Measurements from ENCODE around the gene ERVMER34-1.

Gene ERVMER34-1

GRCh38 chr4:52750819-52751486 is at the start of gene ERVMER34-1:
Gene ERVMER34-1, minus strand, starts transcription at chr4:52751425. Its CDS starts 5,905 bp downstream, at chr4:52745520.
- no peaks in the 10 kb centered on the region; the same call in 1 of the 2 replicates for H3K27me3 ChIP-seq (ENCODE audit: control insufficient read depth, insufficient read depth, low read length)
- no peaks in the 10 kb centered on the region for H3K9me3 ChIP-seq (ENCODE audit: control insufficient read depth, insufficient read depth, low read length)
- peaks cover 2% of the 10 kb centered on the region; the same call in 1 of the 2 replicates for H3K4me1 ChIP-seq (ENCODE audit: control insufficient read depth, insufficient read depth, low read length)
- WGBS (ENCODE audit: insufficient coverage, insufficient read length): no CpG with 5 or more reads among the region's 61 CpGs
- DNase-seq (ENCODE audit: low read depth, low spot score): no peak
- peak within 1 kb of the TSS; percentile 30; the same call in 1 of the 2 replicates for H3K4me3 ChIP-seq (ENCODE audit: low read length)
- H3K36me3 ChIP-seq (ENCODE audit: control insufficient read depth, insufficient read depth, low read length): no peaks in the 10 kb centered on the region; the same call in 1 of the 2 replicates
- no peak within 1 kb of the TSS for H3K27ac ChIP-seq (ENCODE audit: low read length)

GRCh38 chr4:52799813-52800212 is 48.6 kb upstream of the ERVMER34-1 start:
- Histone ChIP-seq H3K27me3 (ENCODE audit: control insufficient read depth, insufficient read depth, low read length) (no peaks in the 10 kb centered on the region), H3K4me3 (ENCODE audit: low read length) (no peak overlapping the region), H3K9me3 (ENCODE audit: control insufficient read depth, insufficient read depth, low read length) (no peaks in the 10 kb centered on the region), H3K27ac (ENCODE audit: low read length) (no peak overlapping the region), H3K36me3 (ENCODE audit: control insufficient read depth, insufficient read depth, low read length) (no peaks in the 10 kb centered on the region), H3K4me1 (ENCODE audit: control insufficient read depth, insufficient read depth, low read length) (no peaks in the 10 kb centered on the region)
- DNase-seq (ENCODE audit: low read depth, low spot score): no peak
- WGBS (ENCODE audit: insufficient coverage, insufficient read length): no CpG with 5 or more reads among the region's 2 CpGs

- no peaks in the 10 kb centered on the region for H3K4me1 ChIP-seq (ENCODE audit: control insufficient read depth, insufficient read depth, low read length)
- no peaks in the 10 kb centered on the region for H3K27me3 ChIP-seq (ENCODE audit: control insufficient read depth, insufficient read depth, low read length)
- no peak overlapping the region for H3K4me3 ChIP-seq (ENCODE audit: low read length)
- no peak for DNase-seq (ENCODE audit: low read depth, low spot score)
- no peaks in the 10 kb centered on the region for H3K36me3 ChIP-seq (ENCODE audit: control insufficient read depth, insufficient read depth, low read length)
- H3K9me3 ChIP-seq (ENCODE audit: control insufficient read depth, insufficient read depth, low read length): no peaks in the 10 kb centered on the region
- no peak overlapping the region for H3K27ac ChIP-seq (ENCODE audit: low read length)
Observed at GRCh38 chr4:52795533-52795932, 44.3 kb upstream of the ERVMER34-1 start.

- H3K4me1 ChIP-seq (ENCODE audit: control insufficient read depth, insufficient read depth, low read length): no peaks in the 10 kb centered on the region
- WGBS (ENCODE audit: insufficient coverage, insufficient read length): no CpG with 5 or more reads among the region's 5 CpGs
- H3K36me3 ChIP-seq (ENCODE audit: control insufficient read depth, insufficient read depth, low read length): no peaks in the 10 kb centered on the region
- no peak overlapping the region for H3K27ac ChIP-seq (ENCODE audit: low read length)
- H3K4me3 ChIP-seq (ENCODE audit: low read length): no peak overlapping the region
- no peak for DNase-seq (ENCODE audit: low read depth, low spot score)
- no peaks in the 10 kb centered on the region for H3K9me3 ChIP-seq (ENCODE audit: control insufficient read depth, insufficient read depth, low read length)
- no peaks in the 10 kb centered on the region for H3K27me3 ChIP-seq (ENCODE audit: control insufficient read depth, insufficient read depth, low read length)
Observed at GRCh38 chr4:52791936-52792335, 40.7 kb upstream of the ERVMER34-1 start.

- no peaks in the 10 kb centered on the region for H3K9me3 ChIP-seq (ENCODE audit: control insufficient read depth, insufficient read depth, low read length)
- DNase-seq (ENCODE audit: low read depth, low spot score): no peak
- no peaks in the 10 kb centered on the region for H3K27me3 ChIP-seq (ENCODE audit: control insufficient read depth, insufficient read depth, low read length)
- H3K36me3 ChIP-seq (ENCODE audit: control insufficient read depth, insufficient read depth, low read length): no peaks in the 10 kb centered on the region
- WGBS (ENCODE audit: insufficient coverage, insufficient read length): no CpG with 5 or more reads among the region's 6 CpGs
- no peak overlapping the region for H3K27ac ChIP-seq (ENCODE audit: low read length)
- no peaks in the 10 kb centered on the region for H3K4me1 ChIP-seq (ENCODE audit: control insufficient read depth, insufficient read depth, low read length)
- H3K4me3 ChIP-seq (ENCODE audit: low read length): no peak overlapping the region
Observed at GRCh38 chr4:52789774-52790173, 38.5 kb upstream of the ERVMER34-1 start.

GRCh38 chr4:52788806-52789205 is 37.6 kb upstream of the ERVMER34-1 start:
- no peak overlapping the region for H3K27ac ChIP-seq (ENCODE audit: low read length)
- no peaks in the 10 kb centered on the region for H3K36me3 ChIP-seq (ENCODE audit: control insufficient read depth, insufficient read depth, low read length)
- H3K4me1 ChIP-seq (ENCODE audit: control insufficient read depth, insufficient read depth, low read length): no peaks in the 10 kb centered on the region
- no peak overlapping the region for H3K4me3 ChIP-seq (ENCODE audit: low read length)
- H3K27me3 ChIP-seq (ENCODE audit: control insufficient read depth, insufficient read depth, low read length): no peaks in the 10 kb centered on the region
- no CpG with 5 or more reads among the region's 6 CpGs for WGBS (ENCODE audit: insufficient coverage, insufficient read length)
- no peaks in the 10 kb centered on the region for H3K9me3 ChIP-seq (ENCODE audit: control insufficient read depth, insufficient read depth, low read length)
- no peak for DNase-seq (ENCODE audit: low read depth, low spot score)

GRCh38 chr4:52783069-52783468 is 31.8 kb upstream of the ERVMER34-1 start:
- H3K27ac ChIP-seq (ENCODE audit: low read length): no peak overlapping the region
- H3K9me3 ChIP-seq (ENCODE audit: control insufficient read depth, insufficient read depth, low read length): no peaks in the 10 kb centered on the region
- H3K27me3 ChIP-seq (ENCODE audit: control insufficient read depth, insufficient read depth, low read length): no peaks in the 10 kb centered on the region
- no peak for DNase-seq (ENCODE audit: low read depth, low spot score)
- H3K4me1 ChIP-seq (ENCODE audit: control insufficient read depth, insufficient read depth, low read length): no peaks in the 10 kb centered on the region
- no CpG with 5 or more reads among the region's 4 CpGs for WGBS (ENCODE audit: insufficient coverage, insufficient read length)
- no peaks in the 10 kb centered on the region for H3K36me3 ChIP-seq (ENCODE audit: control insufficient read depth, insufficient read depth, low read length)
- no peak overlapping the region for H3K4me3 ChIP-seq (ENCODE audit: low read length)

- no peak for DNase-seq (ENCODE audit: low read depth, low spot score)
- H3K9me3 ChIP-seq (ENCODE audit: control insufficient read depth, insufficient read depth, low read length): no peaks in the 10 kb centered on the region
- no peak overlapping the region for H3K4me3 ChIP-seq (ENCODE audit: low read length)
- H3K27ac ChIP-seq (ENCODE audit: low read length): no peak overlapping the region
- no peaks in the 10 kb centered on the region for H3K36me3 ChIP-seq (ENCODE audit: control insufficient read depth, insufficient read depth, low read length)
- no peaks in the 10 kb centered on the region for H3K27me3 ChIP-seq (ENCODE audit: control insufficient read depth, insufficient read depth, low read length)
- WGBS (ENCODE audit: insufficient coverage, insufficient read length): no CpG with 5 or more reads among the region's 4 CpGs
- H3K4me1 ChIP-seq (ENCODE audit: control insufficient read depth, insufficient read depth, low read length): peaks cover 2% of the 10 kb centered on the region; the same call in 1 of the 2 replicates
Observed at GRCh38 chr4:52780617-52781354, 29.6 kb upstream of the ERVMER34-1 start.

- Histone ChIP-seq H3K36me3 (ENCODE audit: control insufficient read depth, insufficient read depth, low read length) (no peaks in the 10 kb centered on the region), H3K4me1 (ENCODE audit: control insufficient read depth, insufficient read depth, low read length) (peaks cover 2% of the 10 kb centered on the region; the same call in 1 of the 2 replicates), H3K27ac (ENCODE audit: low read length) (no peak overlapping the region), H3K27me3 (ENCODE audit: control insufficient read depth, insufficient read depth, low read length) (no peaks in the 10 kb centered on the region), H3K4me3 (ENCODE audit: low read length) (no peak overlapping the region), H3K9me3 (ENCODE audit: control insufficient read depth, insufficient read depth, low read length) (no peaks in the 10 kb centered on the region)
- no peak for DNase-seq (ENCODE audit: low read depth, low spot score)
- no CpG with 5 or more reads among the region's 2 CpGs for WGBS (ENCODE audit: insufficient coverage, insufficient read length)
Observed at GRCh38 chr4:52780206-52780605, 29.0 kb upstream of the ERVMER34-1 start.

- WGBS (ENCODE audit: insufficient coverage, insufficient read length): no CpG with 5 or more reads among the region's 8 CpGs
- no peak for DNase-seq (ENCODE audit: low read depth, low spot score)
- H3K27ac ChIP-seq (ENCODE audit: low read length): no peak overlapping the region
- H3K4me1 ChIP-seq (ENCODE audit: control insufficient read depth, insufficient read depth, low read length): no peaks in the 10 kb centered on the region
- no peaks in the 10 kb centered on the region for H3K36me3 ChIP-seq (ENCODE audit: control insufficient read depth, insufficient read depth, low read length)
- H3K9me3 ChIP-seq (ENCODE audit: control insufficient read depth, insufficient read depth, low read length): no peaks in the 10 kb centered on the region
- H3K4me3 ChIP-seq (ENCODE audit: low read length): no peak overlapping the region
- H3K27me3 ChIP-seq (ENCODE audit: control insufficient read depth, insufficient read depth, low read length): no peaks in the 10 kb centered on the region
Observed at GRCh38 chr4:52760256-52760655, 9.0 kb upstream of the ERVMER34-1 start.
